ENCODE results near the gene CDCP2.
"Not testable (repeated sequence)": the region's sequence is repeated elsewhere in the genome, so short reads cannot be mapped to it uniquely, and the experiment has no call there.

CDCP2 gene

DNA sequence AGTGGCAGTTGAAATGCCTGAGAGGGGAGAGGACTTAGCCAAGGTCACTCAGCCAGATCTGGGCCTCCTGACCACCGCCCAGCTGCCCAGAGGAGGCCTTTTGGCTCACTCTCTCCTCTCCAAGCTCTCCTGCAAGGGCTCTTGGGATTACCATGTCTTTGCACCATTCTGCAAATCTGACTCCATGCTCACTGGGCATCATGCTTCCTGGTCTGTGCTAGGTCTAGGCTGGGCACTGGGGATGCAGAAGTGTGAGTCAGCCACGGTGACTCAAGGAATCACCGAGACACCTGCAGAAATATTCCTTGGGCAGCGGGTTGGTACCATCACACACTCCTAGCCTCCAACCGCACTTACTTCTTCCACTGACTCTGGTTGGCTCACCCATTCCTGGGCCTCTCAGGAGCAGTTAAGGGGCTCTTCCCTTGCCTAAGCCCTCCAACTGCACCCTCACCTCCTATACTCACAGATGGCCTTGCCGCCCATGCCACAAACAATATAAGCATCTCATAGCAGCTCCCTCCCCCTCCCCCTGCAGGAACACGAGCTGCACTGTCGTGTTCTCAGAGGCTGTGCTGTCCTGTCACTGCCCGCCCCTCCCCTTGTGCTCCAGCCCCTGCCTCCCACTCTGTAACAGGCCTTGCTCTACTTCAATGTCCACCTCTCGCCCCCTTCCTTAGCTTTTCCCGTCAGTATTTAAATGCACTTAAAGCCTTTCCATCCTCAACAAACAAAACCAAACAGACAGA, 34.8 kb downstream of the CDCP2 start:
- DNase-seq (ENCODE audit: low read depth, low spot score) = no peak

DNA sequence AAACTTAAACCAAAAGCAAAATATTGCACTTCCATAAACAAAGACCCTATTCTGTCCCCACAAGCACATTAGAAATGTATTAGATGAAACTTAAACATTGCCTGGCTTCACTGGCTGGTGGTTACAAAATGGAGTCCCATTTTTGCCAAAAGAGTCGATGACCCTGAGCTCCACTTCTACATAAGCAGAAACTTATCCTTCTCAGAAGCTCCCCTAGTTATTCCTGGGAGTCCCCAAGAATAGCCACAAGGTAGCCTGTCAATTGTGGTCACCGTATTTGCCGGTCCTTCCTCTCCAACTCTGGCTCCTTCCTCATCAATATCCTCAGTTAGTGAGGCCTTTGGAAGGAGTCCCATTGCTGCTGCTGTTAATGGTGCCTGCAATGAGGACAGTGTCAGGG, 37.3 kb downstream of the CDCP2 start:
- DNase-seq (ENCODE audit: low read depth, low spot score) = no peak

DNA sequence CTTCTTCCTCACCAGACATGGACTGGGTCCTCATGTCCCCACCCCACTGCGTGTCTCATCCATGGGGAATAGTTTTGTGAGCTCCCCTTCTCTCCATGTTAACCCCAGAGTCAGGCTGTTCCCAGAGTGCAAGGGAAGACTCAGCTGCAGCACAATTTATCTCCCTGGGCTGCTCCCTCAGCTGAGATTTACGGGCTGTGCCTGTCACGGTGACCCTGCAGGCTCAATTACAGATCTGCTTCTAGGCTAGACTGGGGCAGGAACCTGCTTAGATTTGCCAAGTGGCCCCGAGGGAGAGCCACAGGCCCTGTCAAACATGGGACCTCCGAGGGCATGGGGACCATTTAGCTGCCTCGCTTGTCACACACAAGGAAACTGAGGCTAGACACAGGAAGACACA, 37.8 kb downstream of the CDCP2 start:
- DNase-seq (ENCODE audit: low read depth, low spot score) = no peak

DNA sequence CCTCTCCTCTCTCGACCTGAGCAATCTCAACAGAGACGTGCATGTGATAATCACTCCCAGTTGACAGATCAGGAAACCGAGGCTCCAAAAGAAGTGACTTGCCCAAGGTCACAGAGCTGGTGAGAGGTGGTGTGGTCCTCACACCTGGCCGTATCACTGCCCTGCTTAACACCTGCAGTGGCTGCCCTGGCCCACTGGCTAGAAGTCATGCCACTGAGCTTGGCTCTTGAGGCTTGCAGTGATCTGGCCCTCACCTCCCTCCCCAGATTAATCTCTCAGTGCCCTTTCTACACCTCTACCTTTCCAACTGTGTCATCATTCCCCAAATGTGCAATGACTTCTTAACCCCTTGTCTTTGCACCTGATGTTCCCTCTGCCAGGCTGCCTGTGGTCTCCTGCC, 38.8 kb downstream of the CDCP2 start:
- no peak for DNase-seq (ENCODE audit: low read depth, low spot score)

DNA sequence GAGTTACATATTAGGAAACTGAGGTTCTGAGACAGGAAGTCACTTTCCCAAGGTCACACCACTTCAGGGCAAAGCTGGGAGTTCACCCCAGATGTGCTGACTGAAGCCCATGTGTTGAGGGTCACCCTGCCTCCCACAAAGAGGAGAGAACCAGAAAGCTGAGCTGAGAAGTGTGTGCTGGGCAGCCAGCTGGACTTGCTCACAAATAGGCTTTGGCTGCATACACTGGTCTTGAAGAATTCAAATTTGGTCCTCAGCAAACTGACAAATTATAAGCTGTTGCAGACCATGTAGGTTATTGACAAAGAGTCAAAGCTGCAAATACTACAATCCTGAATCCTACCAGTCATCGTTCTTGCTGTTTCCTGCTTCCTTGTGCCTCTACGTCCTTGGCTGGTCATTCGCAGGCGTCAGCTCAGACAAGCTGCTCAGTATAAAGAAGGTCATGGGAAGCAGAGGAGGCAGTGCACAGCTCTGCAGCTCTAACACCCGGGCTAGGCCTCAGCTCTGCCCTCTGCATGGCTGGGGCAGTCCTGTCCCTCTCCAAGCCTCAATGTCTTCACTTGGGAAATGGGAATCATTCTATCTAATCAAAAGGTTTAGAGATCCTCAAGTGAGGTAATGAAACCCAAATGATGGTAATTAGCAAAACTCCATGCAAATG, 40.0 kb downstream of the CDCP2 start:
- DNase-seq (ENCODE audit: low read depth, low spot score) = no peak

DNA sequence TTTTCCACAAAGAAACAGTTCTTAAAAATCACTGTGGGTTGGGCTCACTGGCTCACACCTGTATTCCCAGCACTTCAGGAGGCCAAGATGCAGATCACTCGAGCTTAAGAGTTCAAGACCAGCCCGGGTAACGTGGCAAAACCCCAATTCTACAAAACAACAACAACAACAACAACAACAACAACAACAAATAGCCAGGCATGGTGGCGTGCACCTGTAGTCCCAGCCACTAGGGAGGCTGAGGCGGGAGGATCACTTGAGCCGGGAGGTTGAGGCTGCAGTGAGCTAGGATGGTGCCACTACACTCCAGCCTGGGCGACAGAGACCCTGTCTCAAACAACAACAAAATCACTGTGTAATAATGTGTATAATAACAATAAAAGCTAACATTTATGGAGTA, 40.8 kb downstream of the CDCP2 start:
- no peak for DNase-seq (ENCODE audit: low read depth, low spot score)

DNA sequence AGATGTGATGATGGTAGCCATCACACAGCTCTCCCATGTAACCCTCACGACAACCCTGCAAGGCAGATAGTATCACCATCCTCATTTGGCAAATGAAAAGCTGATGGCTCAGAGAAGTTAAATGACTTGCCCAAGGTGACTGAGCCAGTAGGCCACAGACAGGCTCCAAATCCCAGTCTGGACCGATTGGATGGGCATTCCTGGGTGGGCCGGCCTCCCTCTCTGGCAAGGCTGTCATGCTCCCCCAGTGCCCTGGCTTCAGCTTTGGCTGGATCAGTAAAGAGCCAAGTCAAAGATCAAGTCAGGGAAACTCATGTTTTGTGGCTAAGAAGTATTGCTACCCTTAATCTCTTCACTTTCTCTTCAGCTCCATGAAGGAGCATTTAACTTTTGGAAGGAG, 41.2 kb downstream of the CDCP2 start:
- DNase-seq (ENCODE audit: low read depth, low spot score) = no peak

DNA sequence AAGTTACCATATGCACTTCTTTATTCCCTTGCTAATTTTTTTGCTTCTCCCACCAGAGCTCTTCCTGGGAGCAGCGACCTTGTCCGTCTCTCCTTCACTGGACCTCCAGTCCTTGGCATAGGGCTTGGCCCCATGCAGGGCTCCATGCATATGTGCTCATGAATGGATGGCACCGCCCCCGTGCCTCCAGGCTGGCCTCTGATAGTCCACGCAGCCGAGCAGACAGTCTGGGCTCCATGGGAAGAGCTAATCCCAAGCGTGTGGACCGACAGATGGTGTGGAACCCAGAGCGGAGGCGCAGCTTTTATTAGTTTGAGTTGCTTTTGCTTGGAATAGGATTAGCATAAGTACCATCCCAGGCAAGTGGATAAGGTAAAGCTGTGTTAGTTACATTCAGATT, 41.8 kb downstream of the CDCP2 start:
- no peak for DNase-seq (ENCODE audit: low read depth, low spot score)

DNA sequence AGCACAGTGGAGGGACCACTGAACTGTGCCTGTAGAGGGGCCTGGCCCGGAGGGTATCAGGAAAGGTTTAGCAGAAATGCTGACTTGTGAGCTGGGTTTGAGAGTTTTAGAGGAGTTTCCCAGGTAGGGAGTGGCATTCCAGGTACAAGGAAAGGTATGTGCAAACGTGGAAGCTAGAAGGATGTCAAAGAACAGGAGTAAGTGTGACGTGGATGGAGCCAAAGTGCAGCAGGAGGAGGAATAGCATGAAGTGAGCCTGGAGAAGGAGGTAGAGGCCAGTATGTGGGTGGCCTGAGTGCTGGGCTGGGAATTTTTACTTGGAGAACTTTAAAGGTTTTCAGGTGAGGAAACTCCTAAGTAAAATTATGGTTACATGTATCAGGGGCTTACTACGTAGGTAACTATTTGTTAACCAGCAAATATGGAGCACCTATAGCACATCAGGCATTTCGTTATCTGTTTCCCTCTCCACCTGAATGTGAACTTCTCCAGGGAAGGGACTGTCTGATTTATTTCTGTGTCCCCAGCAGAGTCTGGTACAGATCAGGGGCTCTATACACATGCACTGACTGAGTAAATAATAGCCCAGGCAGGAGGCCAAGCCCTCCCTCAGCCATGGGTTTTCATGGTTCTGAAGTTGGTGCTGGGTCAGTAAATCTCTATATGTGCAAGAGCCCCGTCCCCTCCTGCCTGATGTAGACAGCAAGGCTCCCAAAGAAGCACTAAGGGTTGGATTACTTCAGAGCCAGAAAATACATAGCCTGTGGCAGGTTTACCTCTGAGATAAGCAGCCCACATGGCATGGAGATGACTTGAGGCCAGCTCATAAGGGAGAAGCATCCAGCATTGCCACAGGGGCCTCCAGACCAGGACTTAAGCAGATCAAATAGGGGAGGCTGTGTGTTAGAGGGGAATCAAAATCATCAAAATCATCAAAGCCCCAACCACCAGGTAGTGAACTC, 43.4 kb downstream of the CDCP2 start:
- DNase-seq (ENCODE audit: low read depth, low spot score) = no peak

DNA sequence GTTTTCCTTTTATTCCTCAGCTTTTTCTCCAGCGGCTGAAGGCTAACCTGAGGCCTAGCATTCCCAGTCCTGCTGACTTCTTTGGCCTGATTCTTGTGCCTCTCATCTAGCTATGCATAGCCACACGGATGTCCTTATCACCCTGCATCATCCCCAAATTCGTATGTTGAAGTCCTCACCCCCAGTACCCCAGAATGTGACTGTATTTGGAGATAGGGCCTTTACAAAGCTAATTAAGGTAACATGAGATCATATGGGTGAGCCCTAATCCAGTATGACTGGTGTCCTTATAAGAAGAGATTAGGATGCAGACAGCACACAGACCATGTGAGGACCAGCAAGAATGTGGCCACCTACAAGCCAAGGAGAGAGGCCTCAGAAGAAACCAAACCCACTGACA, 44.6 kb downstream of the CDCP2 start:
- no peak for DNase-seq (ENCODE audit: low read depth, low spot score)

DNA sequence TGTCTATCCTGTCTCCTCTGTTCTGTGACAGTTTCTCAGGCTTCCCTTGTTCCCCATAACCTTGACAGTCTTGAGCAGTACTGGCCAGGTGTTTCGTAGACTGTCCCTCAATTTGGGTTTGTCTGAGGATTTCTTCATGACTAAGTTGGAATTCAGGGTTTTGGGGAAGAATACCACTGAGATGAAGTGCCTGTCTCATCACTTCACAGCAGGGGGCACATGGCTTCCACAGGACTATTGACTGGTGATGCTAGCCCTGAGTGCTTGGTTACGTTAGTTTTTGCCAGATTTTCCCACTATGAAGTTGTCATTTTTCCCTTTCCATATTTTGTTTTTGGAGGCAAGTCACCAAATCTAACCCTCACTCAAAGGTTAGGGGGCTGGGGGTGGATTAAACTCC, 45.7 kb downstream of the CDCP2 start:
- DNase-seq (ENCODE audit: low read depth, low spot score) = no peak

DNA sequence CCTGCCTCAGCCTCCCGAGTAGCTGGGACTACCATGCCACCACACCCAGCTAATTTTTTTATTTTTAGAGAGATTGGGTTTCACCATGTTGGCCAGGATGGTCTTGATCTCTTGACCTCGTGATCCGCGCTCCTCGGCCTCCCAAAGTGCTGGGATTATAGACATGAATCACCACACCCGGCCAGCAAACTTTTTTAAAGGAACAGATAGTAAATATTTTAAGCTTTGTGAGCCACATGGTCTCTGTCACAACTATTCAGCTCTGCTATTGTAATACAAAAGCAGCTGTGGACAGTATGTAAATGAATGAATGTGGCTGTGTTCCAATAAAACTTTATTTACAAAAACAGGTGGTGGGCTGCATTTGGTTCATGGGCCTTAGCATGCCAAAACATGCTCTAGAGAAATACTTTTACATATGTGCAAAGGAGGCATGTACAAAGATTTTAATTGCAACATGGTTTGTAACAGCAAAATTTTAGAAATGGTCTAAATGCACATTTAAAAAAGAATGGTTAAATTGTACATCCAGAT, 47.0 kb downstream of the CDCP2 start:
- no peak for DNase-seq (ENCODE audit: low read depth, low spot score)

DNA sequence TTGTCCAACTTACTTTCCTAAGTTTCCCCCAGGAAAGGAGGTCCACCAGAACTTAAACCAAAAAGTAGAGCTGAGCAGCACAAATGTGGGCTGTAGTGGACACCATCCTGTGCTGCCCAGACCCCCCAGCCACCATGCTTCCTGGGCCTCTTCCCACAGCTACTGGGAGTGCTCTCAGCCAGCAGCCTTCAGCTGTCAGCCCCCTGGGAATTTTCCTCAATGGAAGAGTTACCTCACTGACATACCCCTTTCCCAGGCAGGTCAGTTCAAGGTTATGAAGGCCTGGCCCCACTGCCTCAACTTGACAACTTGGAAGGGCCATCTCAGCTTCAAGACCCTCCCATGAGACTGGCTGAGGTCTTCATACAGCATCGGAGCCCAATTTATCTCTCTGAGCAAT, 47.7 kb downstream of the CDCP2 start:
- no peak for DNase-seq (ENCODE audit: low read depth, low spot score)

DNA sequence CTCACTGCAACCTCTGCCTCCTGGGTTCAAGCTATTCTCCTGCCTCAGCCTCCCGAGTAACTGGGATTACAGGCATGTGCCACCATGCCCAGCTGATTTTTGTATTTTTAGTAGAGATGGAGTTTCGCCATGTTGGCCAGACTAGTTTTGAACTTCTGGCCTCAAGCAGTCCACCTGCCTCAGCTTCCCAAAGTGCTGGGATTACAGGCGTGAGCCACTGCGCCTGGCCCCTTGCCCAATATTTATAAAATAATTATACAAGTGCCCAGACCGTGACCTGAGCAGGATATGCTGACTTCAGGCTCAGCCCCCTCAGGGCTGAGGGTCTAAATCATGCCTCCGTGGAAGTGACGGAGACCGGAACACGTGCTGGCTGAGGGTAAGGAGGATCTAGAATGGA, 48.2 kb downstream of the CDCP2 start:
- DNase-seq (ENCODE audit: low read depth, low spot score) = not testable (repeated sequence)

DNA sequence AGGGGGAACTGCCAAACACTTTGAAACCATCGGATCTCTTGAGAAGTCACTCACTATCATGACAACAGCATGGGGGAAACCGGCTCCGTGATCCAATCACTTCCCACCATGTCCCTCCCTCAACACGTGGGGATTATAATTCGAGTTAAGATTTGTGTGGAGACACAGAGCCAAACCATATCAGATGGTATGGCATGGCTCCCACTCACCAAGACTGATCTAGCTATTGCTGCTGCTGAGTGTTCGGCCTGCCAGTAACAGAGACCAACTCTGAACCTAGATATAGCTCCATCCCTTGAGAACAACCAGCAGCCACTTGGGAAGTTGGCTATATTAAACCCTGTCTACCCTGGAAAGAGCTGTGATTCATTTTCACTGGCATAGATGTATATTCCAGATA, 49.4 kb downstream of the CDCP2 start:
- DNase-seq (ENCODE audit: low read depth, low spot score) = no peak

DNA sequence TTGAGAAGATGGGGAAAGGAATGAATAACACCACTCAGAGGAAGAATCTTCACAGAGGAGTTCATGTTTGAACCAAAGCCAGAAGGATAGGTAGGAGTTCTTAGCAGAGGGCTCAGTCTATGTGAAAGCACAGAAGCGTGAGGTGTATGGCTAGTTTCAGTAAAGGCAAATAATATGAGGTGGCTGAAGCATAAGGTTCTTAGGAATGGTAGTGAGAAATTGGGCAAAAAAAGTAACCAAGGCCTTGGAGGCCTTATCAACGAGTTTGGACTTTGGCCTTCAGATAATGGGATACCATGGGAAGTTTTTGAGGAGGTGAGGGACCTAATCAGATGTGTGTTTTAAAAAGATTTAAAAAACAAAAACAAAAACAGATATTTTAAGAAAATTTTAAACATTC, 52.3 kb downstream of the CDCP2 start:
- DNase-seq (ENCODE audit: low read depth, low spot score) = no peak

DNA sequence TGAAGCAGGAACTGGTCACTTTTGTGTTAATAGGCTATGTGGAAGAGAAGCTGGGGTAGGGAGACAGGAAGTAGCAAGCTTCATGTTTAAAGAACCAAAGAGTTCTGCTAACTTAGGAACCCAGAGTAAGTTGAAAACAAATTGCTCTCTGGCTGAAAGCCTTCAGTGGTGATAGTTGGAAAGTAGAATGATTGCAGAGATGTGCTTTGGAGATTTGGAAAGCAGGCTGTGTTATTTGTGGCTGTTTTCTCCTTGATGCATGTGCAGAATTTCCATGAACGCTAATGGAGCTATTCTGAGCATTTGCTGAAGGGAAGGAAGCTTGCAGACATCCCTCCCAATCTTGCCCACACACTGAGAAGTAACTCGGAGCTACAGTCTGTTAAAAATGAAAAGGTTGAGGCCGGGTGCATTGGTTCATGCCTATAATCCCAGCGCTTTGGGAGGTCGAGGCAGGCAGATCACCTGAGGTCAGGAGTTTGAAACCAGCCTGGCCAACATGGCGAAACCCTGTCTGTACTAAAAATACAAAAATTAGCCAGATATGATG, 53.7 kb downstream of the CDCP2 start:
- DNase-seq (ENCODE audit: low read depth, low spot score) = no peak

DNA sequence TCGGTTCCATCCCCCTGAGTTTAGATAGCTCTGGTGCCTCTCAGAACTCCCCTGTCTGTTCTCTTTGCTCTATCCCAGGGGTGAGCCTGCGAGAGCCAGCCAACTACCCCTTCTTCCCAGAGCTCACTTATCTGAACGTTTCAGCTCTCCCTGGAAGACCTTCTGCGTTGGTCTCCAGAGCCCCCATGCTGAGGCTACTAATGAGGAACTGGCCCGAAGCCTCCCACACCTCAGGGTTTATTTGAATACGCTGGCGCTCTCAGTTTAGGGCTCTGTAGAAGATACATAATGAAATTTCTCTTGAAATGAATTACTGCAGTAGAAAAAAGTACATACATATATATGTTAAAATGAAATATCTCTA, 55.9 kb downstream of the CDCP2 start:
- DNase-seq (ENCODE audit: low read depth, low spot score) = no peak

DNA sequence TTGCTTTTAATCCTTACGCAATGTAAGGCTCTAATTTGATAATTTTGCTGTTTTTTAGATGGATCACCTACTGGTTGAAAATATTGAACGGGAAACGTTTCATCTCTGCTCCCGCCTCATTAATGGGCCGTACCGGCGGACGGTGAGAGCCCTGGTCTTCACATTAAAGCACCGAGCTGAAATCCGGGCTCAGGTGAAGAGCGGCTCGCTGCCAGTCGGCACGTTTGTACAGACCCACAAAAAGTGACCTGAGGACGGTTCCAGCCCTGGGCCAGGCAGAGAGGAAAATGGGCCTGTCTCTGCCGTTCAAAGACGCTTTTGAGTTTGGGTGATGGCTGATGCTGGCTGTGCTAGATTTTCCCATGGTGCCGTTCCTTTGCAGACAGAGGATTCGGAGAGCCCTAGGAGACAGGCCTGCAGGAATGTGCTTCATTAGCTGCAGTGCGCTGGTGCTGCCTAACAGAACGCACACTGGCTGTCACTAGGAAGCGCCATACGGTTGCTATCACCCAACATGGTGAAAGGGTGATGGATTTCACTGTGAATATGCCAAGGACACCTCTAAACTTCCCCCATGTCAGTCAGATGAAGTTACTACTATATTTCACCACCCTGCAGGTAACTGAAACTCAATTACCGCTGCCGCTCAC, 56.4 kb downstream of the CDCP2 start:
- no peak for DNase-seq (ENCODE audit: low read depth, low spot score)

DNA sequence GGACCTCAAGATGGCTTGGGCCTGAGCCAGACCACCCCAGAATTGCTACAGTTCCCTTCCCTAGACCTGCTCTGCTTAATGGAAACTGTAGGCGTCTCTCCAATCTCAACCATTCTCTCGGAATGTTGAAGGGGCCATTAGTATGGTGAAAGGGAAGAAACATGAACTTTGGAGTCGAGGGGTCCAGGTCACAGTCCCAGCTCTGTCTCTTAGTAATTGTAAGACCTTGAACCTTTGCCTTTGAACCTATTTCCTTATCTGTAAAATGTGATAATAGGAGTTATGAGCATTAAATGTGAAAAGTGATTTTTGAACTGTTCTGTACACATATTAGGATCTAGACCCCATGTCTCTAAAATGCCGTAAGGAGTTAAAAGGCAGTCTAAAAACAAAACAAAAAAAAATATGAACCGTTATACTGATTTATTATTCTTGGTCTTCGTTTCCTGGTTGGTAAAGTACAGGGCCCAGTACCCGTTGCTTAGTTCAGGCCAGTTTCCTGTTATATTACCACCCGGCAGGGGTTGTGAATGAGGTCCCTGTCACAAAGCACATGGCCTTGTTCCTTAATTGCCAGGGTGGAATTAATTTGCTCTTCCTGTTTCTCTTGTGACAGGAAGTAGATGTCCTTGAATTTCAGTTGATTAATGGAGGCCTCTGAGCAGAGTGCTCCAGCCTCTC, 57.1 kb downstream of the CDCP2 start:
- DNase-seq (ENCODE audit: low read depth, low spot score) = no peak

DNA sequence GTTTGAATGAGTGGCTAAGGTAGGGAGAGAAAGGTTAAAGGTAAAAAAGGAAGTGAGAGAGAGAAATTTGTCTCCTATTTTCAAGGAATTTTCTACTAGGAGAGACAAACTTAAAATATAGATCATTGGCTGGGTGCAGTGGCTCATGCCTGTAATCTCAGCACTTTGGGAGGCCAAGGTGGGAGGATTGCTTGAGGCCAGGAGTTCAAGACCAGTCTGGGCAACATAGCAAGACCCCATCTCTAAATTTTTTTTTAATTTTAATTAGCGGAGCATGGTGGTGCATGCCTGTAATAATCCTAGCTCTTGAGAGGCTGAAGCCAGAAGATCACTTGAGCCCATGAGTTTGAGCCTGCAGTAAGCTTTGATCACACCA, 58.1 kb downstream of the CDCP2 start:
- DNase-seq (ENCODE audit: low read depth, low spot score) = not testable (repeated sequence)

All from activated CD4-positive, CD25-positive, alpha-beta regulatory T cell treated with anti-CD3 and anti-CD28 coated beads, Interleukin-2, amount 50 U/mL, for 16 hours (primary cell).